ENCODE data around the gene SLC34A1.
A peak's percentile ranks its signal among the peaks of the same experiment; 100 is the strongest.
"Not testable (repeated sequence)": the region's sequence is repeated elsewhere in the genome, so short reads cannot be mapped to it uniquely, and the experiment has no call there.

SLC34A1 gene

GRCh38 chr5:177384134-177384533, at the start of gene SLC34A1:
TSS of gene SLC34A1 (plus strand) at chr5:177384434. CDS start at chr5:177385742, 1,308 bp downstream.
- no peak for DNase-seq

- no peak for DNase-seq
Measured at GRCh38 chr5:177334781-177335700, 49.2 kb upstream of the SLC34A1 start.

GRCh38 chr5:177335701-177336065, 48.6 kb upstream of the SLC34A1 start:
- no peak for DNase-seq

GRCh38 chr5:177336112-177336511, 48.1 kb upstream of the SLC34A1 start:
- no peak for DNase-seq

- no peak for DNase-seq
Measured at GRCh38 chr5:177336603-177337494, 47.4 kb upstream of the SLC34A1 start.

- no peak for DNase-seq
Measured at GRCh38 chr5:177338251-177339106, 45.8 kb upstream of the SLC34A1 start.

- DNase-seq = no peak
Measured at GRCh38 chr5:177339107-177339638, 45.1 kb upstream of the SLC34A1 start.

GRCh38 chr5:177343000-177343399, 41.2 kb upstream of the SLC34A1 start:
- DNase-seq = not testable (repeated sequence)

- no peak for DNase-seq
Measured at GRCh38 chr5:177343777-177344176, 40.5 kb upstream of the SLC34A1 start.

GRCh38 chr5:177344891-177345290, 39.3 kb upstream of the SLC34A1 start:
- DNase-seq = no peak

GRCh38 chr5:177346820-177347219, 37.4 kb upstream of the SLC34A1 start:
- DNase-seq = no peak

GRCh38 chr5:177347699-177348098, 36.5 kb upstream of the SLC34A1 start:
- DNase-seq = no peak

GRCh38 chr5:177349362-177349647, 34.9 kb upstream of the SLC34A1 start:
- DNase-seq = no peak

- DNase-seq = no peak
Measured at GRCh38 chr5:177349762-177350161, 34.5 kb upstream of the SLC34A1 start.

GRCh38 chr5:177350776-177351391, 33.4 kb upstream of the SLC34A1 start:
- DNase-seq = no peak

GRCh38 chr5:177351392-177352329, 32.6 kb upstream of the SLC34A1 start, which contains the start of gene LMAN2:
TSS of gene LMAN2 (minus strand) at chr5:177351668. CDS start at chr5:177351647, 21 bp downstream.
- DNase-seq = peak; percentile 87

GRCh38 chr5:177353093-177353492, 31.1 kb upstream of the SLC34A1 start:
- DNase-seq = no peak

GRCh38 chr5:177354256-177354655, 30.0 kb upstream of the SLC34A1 start:
- DNase-seq = no peak

GRCh38 chr5:177354711-177355110, 29.5 kb upstream of the SLC34A1 start:
- no peak for DNase-seq

GRCh38 chr5:177355162-177355867, 28.9 kb upstream of the SLC34A1 start:
- DNase-seq = no peak
